IPS-NIHi11 (cell line): ENCODE results near the gene CNPPD1.

ENCODE experiments used
- DNase-seq: peaks from one replicate; pipeline ENCODE4 v3.0.0; 2012; ENCODE audit warnings: mixed read lengths, low spot score

Gene CNPPD1

GRCh38 chr2:219179601-219180465 lies 3.1 kb upstream of the CNPPD1 start:
- no peak for DNase-seq

GRCh38 chr2:219178377-219179175 lies 1.9 kb upstream of the CNPPD1 start:
- peak; percentile 69 for DNase-seq

- DNase-seq = peak; percentile 98
These were observed 1.0 kb upstream of the CNPPD1 start, which contains the start of gene RETREG2 for GRCh38 chr2:219177552-219178376. Gene RETREG2, plus strand, starts transcription at chr2:219178275. Its CDS starts 78 bp downstream, at chr2:219178353.

GRCh38 chr2:219175928-219176817 lies 552 bp downstream of the CNPPD1 start:
- DNase-seq = peak; percentile 56

GRCh38 chr2:219175486-219175885 lies 1.2 kb downstream of the CNPPD1 start:
- DNase-seq = no peak

GRCh38 chr2:219174801-219175200 lies 1.9 kb downstream of the CNPPD1 start:
- DNase-seq = no peak

- no peak for DNase-seq
These were observed 2.6 kb downstream of the CNPPD1 start for GRCh38 chr2:219174146-219174545.

GRCh38 chr2:219173176-219173575 lies 3.5 kb downstream of the CNPPD1 start:
- no peak for DNase-seq

GRCh38 chr2:219172231-219173154 lies 4.2 kb downstream of the CNPPD1 start:
- no peak for DNase-seq

GRCh38 chr2:219171231-219171651 lies 5.5 kb downstream of the CNPPD1 start:
- DNase-seq = peak; percentile 41

- DNase-seq = no peak
These were observed 6.6 kb downstream of the CNPPD1 start, which contains the start of gene SLC23A3 for GRCh38 chr2:219169930-219170654. Gene SLC23A3, minus strand, starts transcription at chr2:219170029. Its CDS starts 45 bp downstream, at chr2:219169984.

GRCh38 chr2:219168932-219169331 lies 7.8 kb downstream of the CNPPD1 start:
- no peak for DNase-seq

GRCh38 chr2:219168526-219168925 lies 8.2 kb downstream of the CNPPD1 start:
- DNase-seq = no peak

- DNase-seq = no peak
These were observed 8.7 kb downstream of the CNPPD1 start for GRCh38 chr2:219167997-219168396.

GRCh38 chr2:219165058-219165911 lies 11.4 kb downstream of the CNPPD1 start:
- DNase-seq = no peak

- no peak for DNase-seq
These were observed 13.6 kb downstream of the CNPPD1 start for GRCh38 chr2:219163156-219163555.

GRCh38 chr2:219161097-219161496 lies 15.6 kb downstream of the CNPPD1 start:
- DNase-seq = no peak
